GM23248 (cell line): Measurements from ENCODE around the gene CSRP3. TPM values are rescaled to one million over a fixed set of nuclear protein-coding genes. Genes with fewer than 3 reads are reported as not detected.

ENCODE experiments used
- DNase-seq: peaks from one replicate; pipeline ENCODE4 v3.0.0-alpha.2; 2015
- H2AFZ ChIP-seq: fragments of 200-600 bp; sonication (generic); 2 replicates; pipeline ENCODE4 v1.6.1; 2016; ENCODE audit warnings: antibody characterized with exemption
- H3F3A ChIP-seq: fragments of 200-600 bp; sonication (generic); 2 replicates; pipeline ENCODE4 v1.6.1; 2016; ENCODE audit warnings: mild to moderate bottlenecking, antibody characterized with exemption, mixed run types; ENCODE audit not compliant: insufficient read depth
- H3K27ac ChIP-seq: fragments of 200-600 bp; sonication (generic); 2 replicates; pipeline ENCODE4 v1.5.1; 2016; ENCODE audit warnings: mild to moderate bottlenecking
- H3K27me3 ChIP-seq: fragments of 200-600 bp; sonication (generic); replicated peaks from 2 replicates; pipeline ENCODE4 v1.6.1; 2016; ENCODE audit warnings: mild to moderate bottlenecking; ENCODE audit not compliant: insufficient read depth
- H3K36me3 ChIP-seq: fragments of 200-600 bp; sonication (generic); 2 replicates; pipeline ENCODE4 v1.6.1; 2016; ENCODE audit warnings: low read depth, mild to moderate bottlenecking
- H3K4me1 ChIP-seq: fragments of 200-600 bp; sonication (generic); 2 replicates; pipeline ENCODE4 v1.6.1; 2016; ENCODE audit warnings: mild to moderate bottlenecking; ENCODE audit not compliant: insufficient read depth
- H3K4me2 ChIP-seq: fragments of 200-600 bp; sonication (generic); one replicate; pipeline ENCODE4 v1.6.1; 2016; ENCODE audit warnings: mild to moderate bottlenecking; ENCODE audit not compliant: unreplicated experiment
- H3K4me3 ChIP-seq: fragments of 200-600 bp; sonication (generic); 2 replicates; pipeline ENCODE4 v1.5.1; 2016; ENCODE audit warnings: mild to moderate bottlenecking
- H3K79me2 ChIP-seq: fragments of 200-600 bp; sonication (generic); 2 replicates; pipeline ENCODE4 v1.6.1; 2016; ENCODE audit warnings: mild to moderate bottlenecking; ENCODE audit not compliant: insufficient read depth
- H3K9ac ChIP-seq: fragments of 200-600 bp; sonication (generic); 2 replicates; pipeline ENCODE4 v1.6.1; 2016; ENCODE audit warnings: mild to moderate bottlenecking
- H3K9me2 ChIP-seq: fragments of 200-600 bp; sonication (generic); 2 replicates; pipeline ENCODE4 v1.6.1; 2016; ENCODE audit warnings: mixed run types, mild to moderate bottlenecking, moderate library complexity; ENCODE audit not compliant: insufficient read depth
- H3K9me3 ChIP-seq: fragments of 200-600 bp; sonication (generic); one replicate; pipeline ENCODE4 v1.6.1; 2017; ENCODE audit warnings: low read depth
- H4K20me1 ChIP-seq: fragments of 200-600 bp; sonication (generic); 2 replicates; pipeline ENCODE4 v1.6.0; 2016; ENCODE audit not compliant: insufficient read depth
- EZH2 ChIP-seq: fragments of 200-600 bp; sonication (generic); IDR thresholded peaks from 2 replicates; pipeline ENCODE4 v1.6.1; 2018; ENCODE audit warnings: antibody characterized with exemption, mild to moderate bottlenecking; ENCODE audit not compliant: insufficient read depth, poor library complexity, severe bottlenecking
- EZH2phosphoT487 ChIP-seq: fragments of 200-600 bp; sonication (generic); IDR thresholded peaks from 2 replicates; pipeline ENCODE4 v1.6.1; 2018; ENCODE audit warnings: antibody characterized with exemption, moderate library complexity, mild to moderate bottlenecking, low read depth; ENCODE audit not compliant: insufficient read depth
- WGBS, 2 experiments: methylation state at CpG; one replicate each; pipeline ENCODE4 v1.1.6; 2015 to 2017; ENCODE audit warnings: low lambda C conversion rate in 2 of 2, low coverage in 1 of 2; ENCODE audit errors: missing lambda C conversion rate in 2 of 2; 5-methylcytosine and 5-hydroxymethylcytosine counted together
- in situ Hi-C: fragments of 300-500 bp; cut with MboI; formaldehyde crosslinking; loops from 2 replicates; pipeline ENCODE4 v1.15.0; 2020
- polyA plus RNA-seq: library from polyadenylated mRNA; unstranded; fragments of >200 nt; fragmentation: Nextera tagmentation; extraction: Ambion mirVana; gene quantifications from 2 replicates; pipeline ENCODE4 v1.2.1, GENCODE V29; 2016
- total RNA-seq: library from RNA; depleted of rRNA; stranded (reverse); fragments of >200 nt; shearing (Covaris generic); gene quantifications from 2 replicates; pipeline ENCODE4 v1.2.3, GENCODE V29; 2014; rRNA removed

Gene CSRP3
- total RNA-seq (not detected in 2 replicates), polyA plus RNA-seq (not detected in 2 replicates)

GRCh38 chr11:19201737-19202605 is at the start of gene CSRP3:
Gene CSRP3, minus strand, starts transcription at chr11:19201983. Its CDS starts 9,535 bp downstream, at chr11:19192448.
- Histone ChIP-seq H2AFZ (no peak within 1 kb of the TSS), H3K36me3 (no peaks in the 10 kb centered on the region), H3K27ac (no peak within 1 kb of the TSS), H3K9me2 (no peaks in the 10 kb centered on the region), H3K27me3 (peaks cover 23% of the 10 kb centered on the region), H4K20me1 (no peaks in the 10 kb centered on the region), H3K79me2 (no peaks in the 10 kb centered on the region), H3K4me1 (no peaks in the 10 kb centered on the region; the same call in 1 of the 2 replicates), H3F3A (no peaks in the 10 kb centered on the region), H3K9ac (no peak within 1 kb of the TSS), H3K4me3 (no peak within 1 kb of the TSS), H3K4me2 (no peak within 1 kb of the TSS), H3K9me3 (no peaks in the 10 kb centered on the region)
- in situ Hi-C loops, result no loop called here
- WGBS, 2 experiments, result 58 to 63% methylated on average over 7 of the region's 7 CpGs
- TF ChIP-seq EZH2, result no peak
- no peak for TF ChIP-seq EZH2phosphoT487
- DNase-seq, result peak; percentile 21

DNA sequence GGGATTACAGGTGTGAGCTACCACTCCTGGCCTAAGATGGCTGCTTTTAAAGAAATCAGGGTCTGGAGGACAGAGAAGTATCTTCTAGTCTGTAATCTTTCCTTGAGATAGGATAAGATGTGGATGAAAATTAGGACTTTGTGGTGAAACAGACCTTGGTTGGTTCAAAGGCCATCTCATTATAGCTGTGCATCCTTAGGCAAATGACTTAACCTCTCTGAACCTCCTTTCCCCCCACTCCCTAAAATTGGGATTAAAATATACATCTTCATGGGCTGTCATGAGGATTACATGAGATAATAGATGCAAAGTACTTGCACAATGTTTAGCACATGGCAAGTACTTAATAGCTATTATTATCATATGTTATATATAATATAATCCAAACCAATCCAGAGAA is 49.8 kb upstream of the CSRP3 start:
- Histone ChIP-seq H3F3A (no peaks in the 10 kb centered on the region), H3K9ac (no peak overlapping the region), H3K4me1 (no peaks in the 10 kb centered on the region), H3K27me3 (0 out of 2 replicates have a peak, but pooled peaks cover 5% of the 10 kb centered on the region), H3K36me3 (no peaks in the 10 kb centered on the region), H4K20me1 (no peaks in the 10 kb centered on the region), H3K9me3 (no peaks in the 10 kb centered on the region), H3K27ac (no peak overlapping the region), H3K9me2 (no peaks in the 10 kb centered on the region), H3K79me2 (no peaks in the 10 kb centered on the region), H3K4me3 (no peak overlapping the region), H3K4me2 (no peak overlapping the region), H2AFZ (no peak overlapping the region)
- TF ChIP-seq EZH2 (no peak), EZH2phosphoT487 (no peak)
- in situ Hi-C loops, result no loop called here
- no peak for DNase-seq

GRCh38 chr11:19246816-19247215 is 45.0 kb upstream of the CSRP3 start:
- no peaks in the 10 kb centered on the region for H4K20me1 ChIP-seq
- 0 out of 2 replicates have a peak, but pooled peaks cover 7% of the 10 kb centered on the region for H3K4me1 ChIP-seq
- no peaks in the 10 kb centered on the region for H3K36me3 ChIP-seq
- H3K9me3 ChIP-seq, result no peaks in the 10 kb centered on the region
- in situ Hi-C loops, result no loop called here
- no peaks in the 10 kb centered on the region for H3K9me2 ChIP-seq
- no peak overlapping the region for H3K27ac ChIP-seq
- H3F3A ChIP-seq, result no peaks in the 10 kb centered on the region; the same call in 1 of the 2 replicates
- no peak overlapping the region for H2AFZ ChIP-seq
- no peak for DNase-seq
- peaks cover 31% of the 10 kb centered on the region for H3K27me3 ChIP-seq
- no peak for TF ChIP-seq EZH2phosphoT487
- TF ChIP-seq EZH2, result no peak
- H3K79me2 ChIP-seq, result no peaks in the 10 kb centered on the region
- WGBS, 2 experiments, result 88 to 94% methylated on average over 1 of the region's 1 CpG
- H3K9ac ChIP-seq, result no peak overlapping the region
- no peak overlapping the region for H3K4me3 ChIP-seq
- H3K4me2 ChIP-seq, result no peak overlapping the region

DNA sequence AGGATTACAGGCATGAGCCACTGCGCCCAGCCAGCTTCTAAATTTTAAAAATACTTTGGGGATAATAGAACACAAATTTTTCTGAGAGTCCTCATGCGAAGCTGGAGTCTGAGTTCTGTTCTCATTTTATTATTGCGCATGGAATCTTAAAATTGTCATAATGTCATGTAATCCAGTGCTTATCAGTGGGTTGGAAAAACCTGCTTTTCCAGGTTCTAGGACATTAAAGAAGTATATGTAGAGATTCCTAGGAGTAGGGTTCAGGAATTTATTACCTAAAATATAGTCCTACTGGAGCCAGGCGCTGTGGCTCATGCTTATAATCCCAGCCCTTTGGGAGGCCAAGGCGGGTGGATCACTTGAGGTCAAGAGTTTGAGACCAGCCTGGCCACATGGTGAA is 43.6 kb upstream of the CSRP3 start:
- H3K9me3 ChIP-seq, result no peaks in the 10 kb centered on the region
- H3K9me2 ChIP-seq, result no peaks in the 10 kb centered on the region
- H3K36me3 ChIP-seq, result no peaks in the 10 kb centered on the region
- no peak overlapping the region for H3K9ac ChIP-seq
- no peaks in the 10 kb centered on the region for H3K79me2 ChIP-seq
- 0 out of 2 replicates have a peak, but pooled peaks cover 9% of the 10 kb centered on the region for H3K4me1 ChIP-seq
- no peak overlapping the region for H3K4me3 ChIP-seq
- no peak overlapping the region for H3K27ac ChIP-seq
- no peaks in the 10 kb centered on the region; the same call in 1 of the 2 replicates for H3F3A ChIP-seq
- H3K4me2 ChIP-seq, result no peak overlapping the region
- H4K20me1 ChIP-seq, result no peaks in the 10 kb centered on the region
- TF ChIP-seq EZH2 (no peak), EZH2phosphoT487 (no peak)
- peaks cover 32% of the 10 kb centered on the region for H3K27me3 ChIP-seq
- no peak overlapping the region for H2AFZ ChIP-seq
- DNase-seq, result no peak
- 87 to 89% methylated on average over 5 of the region's 5 CpGs for WGBS, 2 experiments
- in situ Hi-C loops, result no loop called here
